SK-N-MC (cell line): Measurements from ENCODE around the gene CHMP3.
"Not testable (repeated sequence)": the region's sequence is repeated elsewhere in the genome, so short reads cannot be mapped to it uniquely, and the experiment has no call there.

Source experiments
- EZH2 ChIP-seq: fragments of 200-600 bp; sonication (generic); IDR thresholded peaks from one replicate; pipeline ENCODE4 v1.6.1; 2017; ENCODE audit warnings: antibody characterized with exemption
- FOXP2 ChIP-seq: optimal IDR thresholded peaks from 2 replicates; pipeline ENCODE3; 2011; ENCODE audit warnings: mild to moderate bottlenecking, moderate library complexity; ENCODE audit not compliant: insufficient read depth; ENCODE audit errors: extremely low read length, control extremely low read depth
- POLR2AphosphoS5 ChIP-seq: IDR thresholded peaks from 2 replicates; pipeline ENCODE4 v1.6.1; 2012; ENCODE audit warnings: mild to moderate bottlenecking, low read depth, low read length, borderline replicate concordance

GRCh38 chr2:86545296-86545924, 17.8 kb downstream of the CHMP3 start:
- not testable (repeated sequence) for TF ChIP-seq EZH2, POLR2AphosphoS5, FOXP2
